HG02852 (cell line): ENCODE measurements around the gene S1PR3.
"Not testable (repeated sequence)": the region's sequence is repeated elsewhere in the genome, so short reads cannot be mapped to it uniquely, and the experiment has no call there.

Experiments used
- ATAC-seq: cut with Tn5 transposase; IDR thresholded peaks from one replicate; pipeline ENCODE4 v1.9.1; 2021; ENCODE audit warnings: mild to moderate bottlenecking, moderate library complexity; ENCODE audit not compliant: unreplicated experiment

S1PR3 gene

DNA sequence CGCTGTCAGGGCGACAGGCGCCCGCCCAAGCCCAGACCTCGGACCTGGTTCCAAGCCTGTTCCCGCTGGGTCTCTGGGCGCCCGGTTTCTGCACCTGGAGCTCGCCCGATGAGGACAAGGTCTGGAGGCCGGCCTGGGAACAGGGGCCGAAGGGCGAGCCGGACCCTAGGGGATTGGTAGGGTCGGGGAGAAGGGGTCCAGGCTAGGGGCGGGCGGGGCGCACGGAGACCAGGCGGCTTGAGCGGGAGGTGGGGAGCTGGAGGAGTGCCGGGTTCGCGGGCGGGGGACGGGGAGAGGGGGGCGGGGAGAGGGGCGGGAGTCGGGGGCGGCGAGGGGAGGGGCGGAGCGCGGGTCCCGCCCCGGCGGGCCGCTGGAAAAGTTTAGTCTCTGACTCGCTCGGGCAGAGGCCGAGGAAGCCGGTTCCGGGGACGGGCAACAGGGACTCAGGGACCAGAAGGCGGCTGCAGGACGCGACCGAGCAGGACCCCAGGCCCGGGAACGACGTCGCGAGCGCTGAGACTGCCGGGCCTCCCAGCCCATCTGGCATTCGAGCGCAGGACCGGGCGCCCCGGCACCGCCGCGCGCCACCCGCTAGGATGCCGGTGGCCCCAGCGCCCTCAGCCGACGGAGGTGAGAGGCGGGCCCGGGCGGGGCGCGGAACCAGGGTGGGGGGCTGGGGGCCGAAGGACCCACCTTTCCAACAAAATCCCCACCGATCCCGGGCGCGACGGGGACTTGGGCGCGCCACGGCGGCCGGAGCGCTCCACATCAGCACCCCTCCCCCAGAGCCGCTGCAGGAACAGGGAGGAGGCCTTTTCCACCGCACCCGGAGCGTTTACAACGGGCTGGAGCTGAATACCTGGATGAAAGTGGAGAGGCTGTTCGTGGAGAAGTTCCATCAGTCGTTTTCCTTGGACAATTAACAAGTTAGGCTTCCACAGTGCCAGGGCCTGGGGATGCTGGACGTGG, at the start of gene S1PR3:
TSS of gene S1PR3 (plus strand) at position 403 of the 969 bp plus-strand sequence. CDS start 9,733 bp downstream, outside the sequence.
- ATAC-seq = no peak

GRCh38 chr9:88941586-88941985, 49.7 kb upstream of the S1PR3 start:
- not testable (repeated sequence) for ATAC-seq

DNA sequence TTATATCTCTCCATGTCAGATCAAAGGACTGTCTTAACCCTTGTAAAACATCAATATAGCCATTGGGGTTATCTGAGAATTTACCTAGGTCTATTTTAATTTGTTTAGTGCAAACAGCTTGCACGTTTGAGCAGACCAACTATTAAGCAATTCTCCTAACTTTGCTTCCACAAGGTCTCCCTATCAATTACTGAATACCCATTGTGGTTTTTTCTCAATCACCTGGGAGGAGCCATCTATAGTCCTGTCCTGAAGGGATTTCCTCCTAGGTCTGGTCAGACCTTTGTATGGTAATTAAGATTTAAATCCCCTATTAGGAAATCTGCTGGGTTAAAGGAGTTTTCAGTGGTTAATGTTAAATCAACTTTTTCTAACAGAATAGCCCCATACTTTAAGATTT, 48.9 kb upstream of the S1PR3 start:
- no peak for ATAC-seq

DNA sequence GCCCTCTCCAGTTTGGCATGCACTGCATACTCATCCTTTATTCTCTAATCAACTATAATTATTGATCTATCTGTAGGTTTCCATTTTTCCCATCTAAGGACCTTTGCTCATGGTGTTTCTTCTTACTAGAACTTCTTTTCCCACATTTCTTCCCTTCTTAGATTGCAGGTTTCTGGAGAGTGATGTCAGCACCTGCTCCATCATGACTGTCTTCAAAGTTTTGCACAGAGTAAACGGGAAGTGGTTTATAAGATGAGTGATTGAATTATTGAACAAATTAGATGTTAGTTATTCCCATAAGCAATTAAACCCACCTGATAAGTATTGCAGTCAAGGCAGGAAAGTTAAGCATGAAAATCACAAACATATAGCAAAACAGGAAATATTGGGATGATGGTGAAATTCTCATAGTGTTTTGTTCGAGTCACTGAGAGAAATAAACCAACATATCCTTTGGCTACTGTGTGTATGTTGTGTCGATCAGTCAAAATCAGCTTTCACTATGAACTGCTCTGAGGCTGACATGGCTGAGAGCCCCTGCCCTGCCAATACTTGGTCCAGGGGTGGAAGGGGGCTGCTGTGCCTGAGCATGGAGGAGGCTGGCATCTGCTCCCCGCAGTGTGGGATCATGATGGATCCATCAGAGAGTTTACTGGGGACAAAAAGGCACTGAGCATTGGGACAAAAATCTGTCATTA, 45.5 kb upstream of the S1PR3 start:
- ATAC-seq = no peak

DNA sequence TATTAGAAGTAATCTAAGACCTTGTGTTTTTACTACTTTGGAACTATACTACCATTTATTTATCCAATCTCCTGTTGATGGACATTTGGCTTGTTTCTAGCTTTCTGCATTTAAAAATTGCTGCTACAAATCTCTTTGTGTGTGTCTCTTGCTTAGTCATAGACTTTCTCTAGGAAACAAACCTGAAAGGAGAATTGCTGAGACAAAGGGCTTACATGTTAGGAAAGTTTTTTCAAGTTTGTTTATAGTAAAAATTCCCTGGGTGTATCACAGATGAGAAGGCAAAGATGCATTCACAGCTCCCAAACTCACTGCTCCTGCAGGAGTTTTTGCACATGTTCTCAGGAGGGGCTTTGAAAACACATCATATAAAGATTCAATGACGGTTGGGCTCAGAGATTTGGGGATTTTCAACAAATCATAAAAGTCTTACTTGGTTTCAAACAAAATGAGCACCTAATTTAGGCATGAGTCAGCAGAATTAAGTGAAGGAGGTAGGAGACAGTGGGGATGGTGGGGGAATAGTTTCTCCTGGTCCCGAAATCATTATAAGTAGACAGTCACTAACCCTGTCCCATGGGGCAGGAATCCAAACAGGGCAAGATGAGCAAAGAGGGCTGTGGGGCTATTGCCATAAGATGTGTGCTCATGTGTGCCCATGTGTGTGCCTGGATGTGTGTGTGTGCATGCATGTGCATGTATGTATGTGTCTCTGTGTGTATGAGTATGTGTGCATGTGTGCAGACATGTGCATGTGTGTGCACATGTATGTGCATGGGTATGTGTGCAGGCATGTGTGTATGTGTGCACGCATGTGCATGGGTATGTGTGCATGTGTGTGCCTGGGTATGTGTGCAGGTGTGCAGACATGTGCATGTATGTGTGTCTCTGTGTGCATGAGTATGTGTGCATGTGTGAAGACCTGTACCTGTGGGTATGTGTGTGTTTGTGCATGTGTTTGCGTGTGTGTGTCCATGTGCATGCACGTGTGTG, 43.4 kb upstream of the S1PR3 start:
- ATAC-seq = no peak

GRCh38 chr9:88949425-88949824, 41.8 kb upstream of the S1PR3 start:
- no peak for ATAC-seq

DNA sequence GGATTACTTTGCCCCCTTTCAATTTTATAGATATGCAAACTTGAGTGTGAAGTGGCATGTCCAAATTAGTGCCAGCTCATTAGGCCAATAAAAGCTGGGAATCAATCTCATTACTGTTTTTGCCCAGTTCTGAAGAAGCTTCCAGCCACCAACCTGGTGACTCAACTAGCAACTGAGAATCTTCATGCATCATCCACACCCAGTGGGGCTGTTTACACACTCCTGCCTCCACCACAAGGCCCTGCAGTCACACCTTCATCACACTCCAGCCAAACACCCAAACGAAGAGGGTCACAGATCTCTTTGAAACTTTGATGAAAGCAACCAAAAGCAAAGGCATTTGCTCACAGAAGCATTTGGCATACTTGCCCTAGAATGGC, 41.3 kb upstream of the S1PR3 start:
- no peak for ATAC-seq

DNA sequence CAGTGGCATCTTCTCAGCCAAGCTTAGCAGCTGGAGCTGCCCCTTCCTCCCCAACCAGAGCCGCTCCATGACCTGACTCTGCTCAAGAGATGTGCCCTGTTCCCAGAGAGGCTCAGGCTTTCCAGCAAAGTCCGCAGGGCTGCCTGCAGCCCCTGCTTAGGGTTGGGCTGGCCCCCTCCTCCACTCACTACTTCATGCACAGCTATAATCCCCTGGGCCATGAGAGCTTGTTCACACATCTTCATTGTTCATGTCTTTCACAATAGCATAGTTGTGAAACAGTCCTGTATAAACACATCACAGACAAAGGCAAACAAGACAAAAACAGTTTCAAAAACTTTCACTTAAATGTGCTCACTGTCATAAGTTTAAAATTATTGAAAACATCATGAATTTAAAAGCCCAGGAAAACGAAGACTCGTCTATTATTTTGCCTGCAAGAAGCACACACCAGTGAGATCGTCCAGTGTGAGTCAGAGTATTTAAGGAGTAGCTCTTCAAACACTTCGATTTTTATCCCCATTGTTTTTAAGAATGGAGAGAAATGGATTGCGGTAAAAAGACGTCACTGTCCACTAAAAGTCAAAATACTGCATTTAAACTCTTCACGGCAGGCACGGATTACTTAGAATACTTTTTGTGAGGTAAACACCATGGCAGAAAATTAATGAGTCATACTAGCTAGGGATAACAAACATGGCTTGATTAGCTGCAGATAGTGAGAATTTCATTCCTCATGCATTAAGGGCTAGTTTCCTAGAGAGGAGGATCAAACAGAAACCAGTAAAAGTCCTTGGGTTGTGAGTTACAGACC, 40.7 kb upstream of the S1PR3 start:
- ATAC-seq = no peak

- no peak for ATAC-seq
Observed at GRCh38 chr9:88951155-88951542, 40.1 kb upstream of the S1PR3 start.

GRCh38 chr9:88952086-88952615, 39.1 kb upstream of the S1PR3 start:
- ATAC-seq = no peak

DNA sequence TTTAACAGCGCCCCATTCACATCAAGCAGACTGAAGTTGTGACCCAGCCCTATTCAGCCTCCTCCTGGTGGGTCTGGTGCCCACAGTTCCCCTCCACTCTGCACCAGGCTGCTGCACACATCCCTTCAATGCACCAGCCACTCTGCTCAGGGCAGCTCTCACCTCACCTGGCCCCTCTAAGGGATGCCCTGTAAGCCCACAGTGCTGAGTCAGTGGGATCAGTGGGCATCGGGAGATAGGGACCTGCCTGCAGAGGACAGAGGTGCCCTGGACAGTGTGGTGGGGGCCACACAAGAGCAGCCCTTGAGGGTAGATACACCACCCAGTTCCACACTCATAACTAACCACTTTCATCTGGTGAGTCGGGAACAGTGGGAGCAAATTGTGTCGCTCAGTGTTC, 38.3 kb upstream of the S1PR3 start:
- ATAC-seq = no peak

GRCh38 chr9:88953381-88954029, 37.8 kb upstream of the S1PR3 start:
- ATAC-seq = no peak

DNA sequence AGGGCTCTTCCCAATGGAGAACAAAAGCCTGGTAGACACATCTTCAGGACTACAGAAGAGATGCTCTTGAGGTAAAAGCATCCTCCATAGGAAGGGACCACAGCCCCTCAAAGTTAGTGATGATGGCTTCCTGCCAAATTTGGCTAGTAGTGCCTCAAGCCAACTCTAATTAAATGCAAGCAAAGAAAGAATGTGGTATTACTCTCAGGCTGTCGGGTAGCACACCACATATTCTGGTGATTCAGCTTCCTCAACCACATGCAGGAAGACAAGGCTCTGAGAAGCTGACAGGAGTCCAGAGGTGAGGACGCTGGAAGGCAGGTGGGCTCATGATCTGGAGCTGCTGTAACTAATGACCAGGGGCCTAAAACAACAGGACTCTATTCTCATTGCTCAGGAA, 37.2 kb upstream of the S1PR3 start:
- ATAC-seq = no peak

DNA sequence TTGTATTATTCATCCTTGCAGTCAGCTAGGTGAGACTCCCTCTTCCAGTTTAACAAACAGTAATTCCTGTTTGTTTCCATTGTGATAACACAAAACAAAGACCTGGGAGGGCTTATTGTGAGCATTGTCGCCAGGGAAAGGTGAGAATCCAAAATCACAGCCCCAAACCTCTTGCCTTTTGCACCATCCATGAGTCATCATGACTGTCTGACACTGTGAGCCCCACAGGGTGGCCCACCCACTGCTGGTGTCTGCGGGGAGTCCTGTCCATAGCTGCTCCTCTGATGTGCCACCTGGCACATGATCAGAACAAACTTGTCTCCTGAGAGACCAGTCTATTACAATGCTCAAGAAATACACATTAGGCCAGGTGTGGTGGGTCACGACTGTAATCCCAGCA, 33.7 kb upstream of the S1PR3 start:
- ATAC-seq = no peak

GRCh38 chr9:88959727-88960469, 31.4 kb upstream of the S1PR3 start:
- ATAC-seq = no peak

DNA sequence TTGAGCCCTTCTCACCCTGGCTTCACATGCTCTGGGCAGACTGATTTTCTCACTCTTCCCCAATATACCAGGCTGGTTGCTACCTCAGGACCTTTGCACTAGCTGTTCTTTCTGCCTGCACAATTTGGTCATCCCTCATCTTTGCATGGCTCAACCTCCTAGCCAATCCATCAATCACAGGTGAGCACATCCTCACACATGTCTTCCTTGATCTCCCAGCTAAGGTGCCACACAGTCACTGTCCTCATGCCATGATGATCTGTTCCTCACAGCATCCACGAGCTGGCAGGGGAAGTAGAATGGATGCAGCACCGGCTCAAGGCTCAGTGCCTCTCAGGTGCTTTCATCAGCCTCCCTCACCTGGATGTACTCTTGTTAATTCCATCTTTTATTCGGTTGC, 30.6 kb upstream of the S1PR3 start:
- ATAC-seq = no peak

DNA sequence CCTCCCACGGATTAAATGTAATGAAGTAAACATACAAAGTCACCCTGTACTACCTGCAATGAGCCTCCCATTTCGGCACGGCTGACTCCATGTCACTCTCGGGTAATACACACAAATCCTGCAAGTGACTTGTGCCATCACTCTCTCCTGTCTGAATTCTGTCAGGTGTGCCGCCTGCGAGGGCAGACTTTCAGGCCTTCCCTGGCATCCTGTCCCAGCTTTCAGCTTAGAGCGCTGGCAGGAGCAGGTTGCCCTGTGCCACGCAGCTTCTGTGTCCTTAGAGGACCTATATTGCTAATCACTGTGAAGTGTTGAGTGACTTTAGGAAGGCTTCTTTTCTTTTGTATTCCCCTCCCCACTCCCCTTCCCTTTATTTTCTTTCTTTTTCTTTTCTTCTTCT, 25.8 kb upstream of the S1PR3 start:
- no peak for ATAC-seq

DNA sequence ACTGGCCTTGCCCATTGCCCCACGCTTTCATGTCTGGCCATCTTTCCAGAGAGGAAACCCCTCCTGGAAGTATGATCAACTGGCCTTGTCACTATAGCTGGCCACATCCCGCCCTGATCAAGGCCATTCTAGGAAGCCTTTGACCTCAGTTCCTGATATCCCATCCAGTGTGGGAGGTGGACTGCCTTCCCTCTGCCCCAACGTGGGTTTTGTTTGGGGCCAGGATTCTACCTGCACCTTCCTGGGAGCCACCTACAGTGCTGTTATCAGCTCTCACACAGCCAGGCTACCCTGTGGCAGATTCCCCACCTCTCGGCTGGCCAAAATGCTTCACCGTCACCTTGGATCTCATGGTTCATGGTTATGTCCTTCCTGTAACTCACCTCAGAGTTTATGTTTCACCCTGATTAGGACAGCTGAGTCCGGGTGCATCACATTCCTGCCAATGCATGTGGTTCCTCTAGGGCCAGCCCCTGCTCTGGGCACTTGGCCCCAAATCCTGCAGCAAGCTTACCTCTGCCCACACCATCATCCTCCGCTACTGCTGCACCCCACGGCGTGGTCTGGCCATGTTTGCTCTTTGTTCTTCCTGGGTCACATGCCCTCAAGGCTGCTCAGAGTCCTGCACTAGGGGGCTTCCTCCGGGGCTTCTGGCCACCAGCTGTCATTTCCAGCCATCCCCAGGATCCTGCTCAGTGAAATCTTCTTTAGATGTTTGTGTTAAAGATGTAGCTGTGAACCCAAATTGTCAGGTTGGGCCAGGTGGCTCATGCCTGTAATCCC, 24.2 kb upstream of the S1PR3 start:
- no peak for ATAC-seq
